Measurements from ENCODE around the gene NTRK1.

NTRK1 gene

GRCh38 chr1:156881101-156881500 is 20.4 kb downstream of the NTRK1 start:
- TF ChIP-seq CTCF (IDR thresholded peaks at IDR 0.05; ENCODE audit: borderline replicate concordance, control extremely low read depth, extremely low read depth, insufficient read depth, missing control alignments) = no peak
- DNase-seq (ENCODE audit: low spot score) = no peak
- in situ Hi-C loops (cut with MboI; ENCODE audit: low sequenced_read_pairs, unreplicated experiment) = no loop called here

- in situ Hi-C loops (cut with MboI; ENCODE audit: low sequenced_read_pairs, unreplicated experiment) = no loop called here
- no peak for DNase-seq (ENCODE audit: low spot score)
- TF ChIP-seq CTCF (IDR thresholded peaks at IDR 0.05; ENCODE audit: borderline replicate concordance, control extremely low read depth, extremely low read depth, insufficient read depth, missing control alignments) = no peak
Observed at GRCh38 chr1:156881663-156882062, 21.0 kb downstream of the NTRK1 start.

- no peak for DNase-seq (ENCODE audit: low spot score)
- no peak for TF ChIP-seq CTCF (IDR thresholded peaks at IDR 0.05; ENCODE audit: borderline replicate concordance, control extremely low read depth, extremely low read depth, insufficient read depth, missing control alignments)
- in situ Hi-C loops (cut with MboI; ENCODE audit: low sequenced_read_pairs, unreplicated experiment) = no loop called here
Observed at GRCh38 chr1:156882543-156882942, 21.9 kb downstream of the NTRK1 start.

GRCh38 chr1:156883919-156884318 is 23.3 kb downstream of the NTRK1 start:
- no peak for DNase-seq (ENCODE audit: low spot score)
- TF ChIP-seq CTCF (IDR thresholded peaks at IDR 0.05; ENCODE audit: borderline replicate concordance, control extremely low read depth, extremely low read depth, insufficient read depth, missing control alignments) = no peak
- in situ Hi-C loops (cut with MboI; ENCODE audit: low sequenced_read_pairs, unreplicated experiment) = no loop called here

- in situ Hi-C loops (cut with MboI; ENCODE audit: low sequenced_read_pairs, unreplicated experiment) = no loop called here
- DNase-seq (ENCODE audit: low spot score) = no peak
- TF ChIP-seq CTCF (IDR thresholded peaks at IDR 0.05; ENCODE audit: borderline replicate concordance, control extremely low read depth, extremely low read depth, insufficient read depth, missing control alignments) = no peak
Observed at GRCh38 chr1:156884560-156885184, 24.0 kb downstream of the NTRK1 start.

GRCh38 chr1:156885314-156885713 is 24.6 kb downstream of the NTRK1 start:
- DNase-seq (ENCODE audit: low spot score) = no peak
- no peak for TF ChIP-seq CTCF (IDR thresholded peaks at IDR 0.05; ENCODE audit: borderline replicate concordance, control extremely low read depth, extremely low read depth, insufficient read depth, missing control alignments)
- in situ Hi-C loops (cut with MboI; ENCODE audit: low sequenced_read_pairs, unreplicated experiment) = no loop called here
